ENCODE data around the gene PIP4P1. TPM values are rescaled to one million over a fixed set of nuclear protein-coding genes. Genes with fewer than 3 reads are reported as not detected.

PIP4P1 gene
- total and polyA plus RNA-seq, 10 of the 15 experiments (the other 5 are each of a cell fraction or from before 2014, with no cell fraction given), result 19.1 to 47.4 (median 39.7) TPM

GRCh38 chr14:20469242-20469889 is 8.1 kb upstream of the PIP4P1 start, which contains the start of gene PNP (continued):
- TF ChIP-seq RAD21 (IDR thresholded peaks at IDR 0.05; ENCODE audit: insufficient read depth, low read depth, low read length) (no peak), STAT3 (IDR thresholded peaks at IDR 0.05; ENCODE audit: low read depth, low read length) (no peak), PAX5 (IDR thresholded peaks at IDR 0.05; ENCODE audit: borderline replicate concordance, low read depth, low read length) (no peak), CBFB (IDR thresholded peaks at IDR 0.05; ENCODE audit: low read depth) (peak; percentile 91), FOXK2 (IDR thresholded peaks at IDR 0.05) (no peak), IRF5 (IDR thresholded peaks at IDR 0.05; ENCODE audit: borderline replicate concordance) (no peak), CEBPZ (IDR thresholded peaks at IDR 0.05; ENCODE audit: low read depth, low read length) (no peak), BHLHE40 (IDR thresholded peaks at IDR 0.05; ENCODE audit: borderline replicate concordance in 1 of 2, low read depth in 2 of 2, low read length in 1 of 2) (peak in 1 of 2 experiments; percentile 26; a peak in 1 of 4 replicates), CHD2 (IDR thresholded peaks at IDR 0.05; ENCODE audit: borderline replicate concordance, low read depth, low read length) (no peak), CEBPB (IDR thresholded peaks at IDR 0.05; ENCODE audit: borderline replicate concordance in 1 of 2, low read depth in 2 of 2, low read length in 2 of 2) (no peak), EGR1 (IDR thresholded peaks at IDR 0.05; ENCODE audit: borderline replicate concordance in 1 of 2, low read depth in 2 of 2, low read length in 2 of 2) (no peak), NRF1 (conservative IDR thresholded peaks at IDR 0.05; ENCODE audit: low read depth, low read length) (no peak), EED (IDR thresholded peaks at IDR 0.05; ENCODE audit: low read depth) (no peak), MXI1 (IDR thresholded peaks at IDR 0.05; ENCODE audit: low read depth, low read length) (peak; percentile 59), SUPT20H (IDR thresholded peaks at IDR 0.05; ENCODE audit: borderline replicate concordance, control insufficient read depth, low read depth, low read length) (no peak), ZNF207 (IDR thresholded peaks at IDR 0.05; ENCODE audit: borderline replicate concordance) (no peak), TCF12 (IDR thresholded peaks at IDR 0.05; ENCODE audit: low read depth, low read length) (peak; percentile 72; the same call in 1 of the 2 replicates), MEF2B (IDR thresholded peaks at IDR 0.05; ENCODE audit: partially characterized antibody, poor library complexity, severe bottlenecking) (no peak), ZNF622 (IDR thresholded peaks at IDR 0.05) (no peak), YY1 (IDR thresholded peaks at IDR 0.05; ENCODE audit: low read depth, low read length) (peak; percentile 9; the same call in 1 of the 2 replicates), WRNIP1 (IDR thresholded peaks at IDR 0.05; ENCODE audit: borderline replicate concordance, low read depth, low read length) (no peak), TBL1XR1 (IDR thresholded peaks at IDR 0.05; ENCODE audit: low read depth, low read length) (no peak), HDAC6 (IDR thresholded peaks at IDR 0.05; ENCODE audit: unreplicated experiment) (peak; percentile 55), SREBF2 (IDR thresholded peaks at IDR 0.05; ENCODE audit: low read length) (no peak), IRF3 (IDR thresholded peaks at IDR 0.05) (no peak), HDAC2 (IDR thresholded peaks at IDR 0.05) (no peak), FOS (IDR thresholded peaks at IDR 0.05; ENCODE audit: borderline replicate concordance, extremely low read depth, insufficient read length) (no peak)
